GM18520 (cell line): ENCODE results near the gene HGFAC.
"Not testable (repeated sequence)": the region's sequence is repeated elsewhere in the genome, so short reads cannot be mapped to it uniquely, and the experiment has no call there.

Experiments used
- ATAC-seq: cut with Tn5 transposase; IDR thresholded peaks from one replicate; pipeline ENCODE4 v1.9.1; 2021; ENCODE audit not compliant: unreplicated experiment

HGFAC gene

DNA sequence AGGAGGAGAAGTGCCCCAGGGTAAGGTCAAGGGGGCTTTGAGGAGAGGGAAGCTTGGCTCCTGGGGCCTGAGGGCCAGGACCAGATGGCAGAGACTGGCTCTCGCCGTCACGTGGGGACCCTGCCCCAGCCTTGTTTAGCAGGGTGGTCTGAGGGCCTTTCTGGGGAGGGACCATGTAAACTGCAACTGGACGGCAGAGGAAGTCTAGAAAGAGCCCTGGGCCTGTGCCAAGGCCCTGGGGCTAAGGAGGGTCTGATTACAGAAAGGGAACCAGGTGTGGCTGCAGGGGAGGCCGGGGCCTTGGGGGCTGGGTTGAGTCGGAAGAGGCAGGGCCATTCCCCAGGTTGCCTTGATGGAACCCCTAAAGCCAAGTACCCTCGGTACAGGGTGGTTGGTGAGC, 1.8 kb upstream of the HGFAC start:
- no peak for ATAC-seq

DNA sequence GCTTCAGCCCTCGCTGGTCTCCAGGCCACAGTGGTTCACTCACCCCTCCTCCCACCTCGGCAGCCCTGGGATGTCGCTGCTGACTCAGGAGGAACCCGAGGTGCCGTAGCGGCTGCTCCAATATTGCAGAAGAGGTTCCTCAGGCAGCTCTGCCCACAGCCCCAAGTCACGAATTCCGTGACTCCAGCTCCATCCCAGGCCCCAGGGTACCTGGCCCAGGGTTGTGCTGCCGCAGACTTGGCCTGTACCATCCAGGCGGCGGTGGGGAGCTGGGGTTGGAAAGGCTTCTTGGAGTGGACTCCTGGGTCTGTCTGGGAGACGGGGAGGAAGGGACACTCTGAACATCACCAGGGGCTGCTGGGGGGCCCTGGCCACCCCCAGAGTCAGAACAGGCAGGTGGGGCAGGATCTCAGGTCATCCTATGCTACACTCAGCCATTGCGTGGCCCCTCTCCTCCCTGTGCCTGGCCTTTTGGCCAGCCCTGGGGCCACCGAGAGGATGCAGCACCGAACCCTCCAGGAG, 728 bp upstream of the HGFAC start:
- no peak for ATAC-seq

DNA sequence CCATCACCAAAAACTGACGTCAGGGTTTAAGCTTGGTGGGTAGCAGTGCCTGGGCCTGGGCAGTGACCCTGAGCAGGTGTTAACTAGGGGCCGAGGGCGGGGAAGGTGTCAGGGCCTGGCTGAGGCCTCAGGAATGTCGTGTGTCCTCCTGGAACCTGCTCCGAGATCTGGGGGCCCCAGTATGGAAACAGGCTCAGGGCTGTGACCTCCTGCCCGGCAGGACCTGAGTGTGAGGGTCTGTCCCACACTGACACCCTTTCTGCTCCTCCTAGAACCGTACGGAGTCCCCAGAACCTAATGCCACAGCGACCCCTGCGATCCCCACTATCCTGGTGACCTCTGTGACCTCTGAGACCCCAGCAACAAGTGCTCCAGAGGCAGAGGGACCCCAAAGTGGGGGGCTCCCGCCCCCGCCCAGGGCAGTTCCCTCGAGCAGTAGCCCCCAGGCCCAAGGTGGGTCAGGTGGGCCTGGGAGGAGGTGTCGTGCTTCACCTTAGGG, 741 bp downstream of the HGFAC start:
- ATAC-seq: no peak

DNA sequence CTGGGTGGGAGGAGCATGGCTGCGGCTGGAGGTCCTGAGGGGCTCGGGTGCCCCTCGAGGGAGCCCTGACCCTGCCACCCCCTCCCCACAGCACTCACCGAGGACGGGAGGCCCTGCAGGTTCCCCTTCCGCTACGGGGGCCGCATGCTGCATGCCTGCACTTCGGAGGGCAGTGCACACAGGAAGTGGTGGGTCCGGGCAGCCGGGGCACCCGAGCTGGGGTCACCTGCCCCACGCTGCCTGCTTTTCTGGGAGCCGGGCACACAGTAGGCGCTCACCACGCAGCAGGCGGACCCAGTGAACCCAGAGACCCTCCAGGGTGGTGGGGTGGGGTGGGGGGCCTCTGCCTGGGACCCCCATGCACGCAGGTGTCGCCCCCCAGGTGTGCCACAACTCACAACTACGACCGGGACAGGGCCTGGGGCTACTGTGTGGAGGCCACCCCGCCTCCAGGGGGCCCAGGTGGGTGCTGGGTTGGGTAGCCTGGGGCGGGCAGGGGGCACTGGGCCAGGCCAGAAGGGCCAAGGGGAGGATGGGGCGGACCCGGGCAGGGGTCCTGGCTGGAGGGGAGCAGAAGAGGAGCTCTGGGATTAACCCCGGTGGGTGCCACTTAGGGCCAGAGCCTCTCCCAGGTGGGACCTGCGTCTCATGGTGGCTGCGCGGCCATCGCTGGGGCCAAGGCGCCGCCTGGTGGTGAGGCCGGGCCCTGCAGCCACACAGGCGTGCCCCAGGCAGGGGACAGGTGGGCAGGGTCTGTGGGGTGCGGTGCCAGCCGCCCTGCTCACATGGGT, 1.4 kb downstream of the HGFAC start:
- no peak for ATAC-seq

DNA sequence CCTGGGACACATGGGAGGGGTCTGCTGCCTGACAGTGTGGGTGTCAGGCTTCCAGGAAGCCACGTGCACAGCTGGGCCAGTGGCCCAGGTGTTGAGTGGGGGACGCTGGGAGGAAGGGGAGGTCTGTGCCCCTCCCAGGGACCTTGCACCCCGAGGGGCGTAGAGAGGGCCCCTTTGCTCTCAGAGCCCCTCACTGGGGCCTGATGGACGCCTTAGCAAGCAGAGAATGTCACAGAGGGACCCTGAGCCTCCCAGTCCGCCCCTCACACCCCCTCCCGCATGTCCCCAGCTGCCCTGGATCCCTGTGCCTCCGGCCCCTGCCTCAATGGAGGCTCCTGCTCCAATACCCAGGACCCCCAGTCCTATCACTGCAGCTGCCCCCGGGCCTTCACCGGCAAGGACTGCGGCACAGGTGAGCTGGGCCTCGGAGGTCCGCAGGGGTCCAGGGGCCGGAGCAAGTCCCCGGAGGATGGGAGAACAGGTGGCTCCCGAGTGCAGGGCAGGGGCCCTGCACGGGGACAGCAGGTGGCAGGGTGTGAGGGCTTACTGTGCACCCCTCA, 2.1 kb downstream of the HGFAC start:
- no peak for ATAC-seq

DNA sequence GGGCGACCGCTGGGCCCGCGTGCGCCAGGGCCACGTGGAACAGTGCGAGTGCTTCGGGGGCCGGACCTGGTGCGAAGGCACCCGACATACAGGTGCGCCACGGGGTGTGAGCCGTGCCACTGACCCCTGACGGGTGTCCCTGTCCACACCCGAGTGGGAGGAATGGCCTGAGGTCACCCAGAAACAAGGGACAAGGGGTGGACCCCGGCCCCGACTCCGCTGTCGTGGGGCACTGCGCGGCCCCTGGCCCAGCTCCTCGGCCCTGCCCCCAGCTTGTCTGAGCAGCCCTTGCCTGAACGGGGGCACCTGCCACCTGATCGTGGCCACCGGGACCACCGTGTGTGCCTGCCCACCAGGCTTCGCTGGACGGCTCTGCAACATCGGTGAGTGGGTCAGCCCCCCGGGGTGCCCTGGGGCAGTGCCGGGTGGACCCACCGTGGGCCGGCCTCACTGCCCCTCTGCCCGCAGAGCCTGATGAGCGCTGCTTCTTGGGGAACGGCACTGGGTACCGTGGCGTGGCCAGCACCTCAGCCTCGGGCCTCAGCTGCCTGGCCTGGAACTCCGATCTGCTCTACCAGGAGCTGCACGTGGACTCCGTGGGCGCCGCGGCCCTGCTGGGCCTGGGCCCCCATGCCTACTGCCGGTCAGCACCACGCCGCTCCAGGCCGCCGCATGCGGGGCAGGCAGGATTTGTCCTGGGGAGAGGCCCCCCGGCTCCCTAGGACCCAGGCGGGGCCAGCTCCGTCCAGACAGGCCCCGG, 2.8 kb downstream of the HGFAC start:
- ATAC-seq: no peak

DNA sequence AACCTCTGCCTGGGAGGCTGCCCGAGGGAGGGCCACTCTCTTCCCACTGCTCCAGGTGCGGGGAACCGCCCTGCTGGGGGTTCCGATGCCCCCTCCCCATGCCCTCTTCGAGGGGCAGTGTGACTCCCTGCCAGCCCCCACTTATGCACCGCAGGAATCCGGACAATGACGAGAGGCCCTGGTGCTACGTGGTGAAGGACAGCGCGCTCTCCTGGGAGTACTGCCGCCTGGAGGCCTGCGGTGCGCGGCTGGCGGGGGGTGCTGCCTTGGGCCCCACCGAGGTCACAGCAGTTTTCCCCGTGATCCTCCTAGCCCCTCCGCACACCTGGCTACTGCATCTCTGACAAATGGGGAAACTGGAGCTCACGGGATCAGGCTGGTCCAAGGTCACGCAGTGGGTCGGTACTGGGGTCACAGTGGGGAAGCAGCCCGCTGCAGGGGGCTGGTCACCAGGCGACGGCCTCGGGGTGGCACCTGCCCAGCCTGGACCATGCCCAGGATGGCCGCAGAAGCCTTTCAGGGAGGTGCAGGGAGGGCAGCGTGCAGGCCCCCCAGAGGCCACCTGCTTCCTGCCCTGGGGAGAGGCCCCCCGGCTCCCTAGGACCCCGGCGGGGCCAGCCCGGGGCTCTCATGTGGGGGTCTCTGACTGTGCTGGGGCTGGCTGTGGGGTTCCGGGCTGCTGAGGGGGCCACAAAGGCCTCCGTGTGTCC, 3.5 kb downstream of the HGFAC start:
- no peak for ATAC-seq

DNA sequence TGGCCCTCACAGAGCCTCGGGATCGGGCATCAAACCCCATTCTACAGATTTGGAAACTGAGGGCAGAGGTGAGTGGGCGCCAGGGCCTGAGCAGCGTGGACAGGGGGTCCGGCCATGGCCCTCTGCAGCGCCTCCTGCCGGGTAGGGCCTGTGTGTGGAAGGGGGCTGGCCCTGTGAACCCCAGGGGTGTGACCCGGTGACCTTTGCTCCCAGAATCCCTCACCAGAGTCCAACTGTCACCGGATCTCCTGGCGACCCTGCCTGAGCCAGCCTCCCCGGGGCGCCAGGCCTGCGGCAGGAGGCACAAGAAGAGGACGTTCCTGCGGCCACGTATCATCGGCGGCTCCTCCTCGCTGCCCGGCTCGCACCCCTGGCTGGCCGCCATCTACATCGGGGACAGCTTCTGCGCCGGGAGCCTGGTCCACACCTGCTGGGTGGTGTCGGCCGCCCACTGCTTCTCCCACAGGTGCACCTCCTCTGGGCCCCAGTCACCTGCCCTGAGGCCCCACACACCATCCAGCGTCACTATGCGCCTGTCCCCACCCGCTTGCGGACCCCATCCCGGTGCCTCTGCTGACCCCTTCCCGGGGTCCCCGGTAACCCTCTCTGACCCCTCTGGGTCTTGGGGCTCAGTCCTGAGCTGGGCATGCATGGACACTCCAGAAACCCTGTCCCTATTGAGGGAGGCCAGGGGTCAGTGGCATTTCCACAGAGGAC, 4.2 kb downstream of the HGFAC start:
- no peak for ATAC-seq

DNA sequence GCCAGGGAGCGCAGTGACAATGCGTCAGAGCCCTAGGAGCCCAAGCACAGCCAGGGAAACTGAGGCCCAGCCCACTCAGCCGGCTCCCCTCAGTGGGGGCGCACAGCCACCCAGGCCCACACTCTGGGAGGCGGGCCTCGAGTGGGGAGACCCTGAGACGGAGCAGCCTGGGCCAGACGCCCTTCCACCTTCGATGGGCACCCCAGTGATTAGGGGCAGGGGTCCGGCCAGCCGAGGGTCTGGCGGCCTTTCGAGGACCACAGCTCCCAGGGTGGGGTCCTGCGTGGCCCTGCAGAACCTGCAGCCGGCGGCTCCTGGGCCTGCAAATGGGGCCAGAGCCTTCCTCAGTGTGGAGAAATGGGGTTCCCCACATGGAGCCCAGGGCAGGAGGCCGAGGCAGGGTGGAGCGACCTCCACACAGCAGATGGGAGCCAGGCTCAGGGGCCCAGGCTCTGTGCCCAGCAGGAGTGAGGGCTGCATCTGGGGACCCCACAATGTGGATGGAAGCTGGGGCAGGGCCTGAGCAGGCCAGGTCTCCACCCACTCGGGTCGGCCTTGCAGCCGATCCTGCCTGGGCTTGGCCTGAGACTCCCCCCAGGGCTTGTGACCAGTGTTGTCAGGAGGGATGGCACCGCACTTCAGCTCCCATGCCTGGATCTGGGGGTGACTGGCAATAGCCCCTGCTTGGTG, 5.0 kb downstream of the HGFAC start:
- ATAC-seq: no peak

DNA sequence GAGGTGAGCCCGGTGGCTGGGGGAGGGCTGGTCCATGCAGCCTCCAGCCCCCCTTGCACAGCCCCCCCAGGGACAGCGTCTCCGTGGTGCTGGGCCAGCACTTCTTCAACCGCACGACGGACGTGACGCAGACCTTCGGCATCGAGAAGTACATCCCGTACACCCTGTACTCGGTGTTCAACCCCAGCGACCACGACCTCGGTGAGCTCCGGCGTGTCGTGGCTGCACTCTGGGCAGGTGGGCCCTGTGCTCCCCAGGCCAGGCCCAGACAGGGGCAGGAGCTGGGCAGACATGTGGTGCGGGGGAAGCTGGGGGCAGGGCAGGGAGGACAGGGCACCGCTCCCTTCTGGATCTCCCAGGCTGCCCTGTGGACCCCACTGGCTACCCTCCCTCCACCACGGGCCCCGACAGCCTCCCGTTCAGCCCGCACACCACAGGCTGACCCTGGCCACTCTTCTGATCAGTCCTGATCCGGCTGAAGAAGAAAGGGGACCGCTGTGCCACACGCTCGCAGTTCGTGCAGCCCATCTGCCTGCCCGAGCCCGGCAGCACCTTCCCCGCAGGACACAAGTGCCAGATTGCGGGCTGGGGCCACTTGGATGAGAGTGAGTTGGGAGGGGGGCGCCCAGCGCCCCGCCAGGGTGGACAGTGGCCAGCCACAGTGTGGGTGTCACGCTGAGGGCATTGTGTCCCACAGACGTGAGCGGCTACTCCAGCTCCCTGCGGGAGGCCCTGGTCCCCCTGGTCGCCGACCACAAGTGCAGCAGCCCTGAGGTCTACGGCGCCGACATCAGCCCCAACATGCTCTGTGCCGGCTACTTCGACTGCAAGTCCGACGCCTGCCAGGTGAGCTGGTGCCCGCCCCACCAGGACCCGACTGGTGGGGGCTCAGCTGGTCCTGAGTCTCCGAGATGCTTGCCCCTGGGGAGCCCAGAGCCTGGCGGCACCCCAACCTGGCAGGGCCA, 5.9 kb downstream of the HGFAC start:
- no peak for ATAC-seq

DNA sequence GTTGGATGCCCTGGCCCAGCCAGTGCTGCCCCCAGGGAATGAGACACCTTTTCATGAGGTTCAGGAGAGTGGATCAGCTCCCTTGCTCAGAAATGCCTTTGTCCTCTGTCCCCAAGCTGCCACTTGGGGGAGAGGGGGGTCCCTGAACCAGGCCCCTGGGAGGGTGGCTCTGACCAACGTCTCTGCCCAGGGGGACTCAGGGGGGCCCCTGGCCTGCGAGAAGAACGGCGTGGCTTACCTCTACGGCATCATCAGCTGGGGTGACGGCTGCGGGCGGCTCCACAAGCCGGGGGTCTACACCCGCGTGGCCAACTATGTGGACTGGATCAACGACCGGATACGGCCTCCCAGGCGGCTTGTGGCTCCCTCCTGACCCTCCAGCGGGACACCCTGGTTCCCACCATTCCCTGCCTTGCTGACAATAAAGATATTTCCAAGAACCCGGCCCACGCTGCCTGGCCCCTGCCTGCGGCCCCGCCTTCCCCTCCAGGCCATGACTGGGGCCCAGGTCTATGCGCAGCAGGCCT, 7.3 kb downstream of the HGFAC start:
- no peak for ATAC-seq

DNA sequence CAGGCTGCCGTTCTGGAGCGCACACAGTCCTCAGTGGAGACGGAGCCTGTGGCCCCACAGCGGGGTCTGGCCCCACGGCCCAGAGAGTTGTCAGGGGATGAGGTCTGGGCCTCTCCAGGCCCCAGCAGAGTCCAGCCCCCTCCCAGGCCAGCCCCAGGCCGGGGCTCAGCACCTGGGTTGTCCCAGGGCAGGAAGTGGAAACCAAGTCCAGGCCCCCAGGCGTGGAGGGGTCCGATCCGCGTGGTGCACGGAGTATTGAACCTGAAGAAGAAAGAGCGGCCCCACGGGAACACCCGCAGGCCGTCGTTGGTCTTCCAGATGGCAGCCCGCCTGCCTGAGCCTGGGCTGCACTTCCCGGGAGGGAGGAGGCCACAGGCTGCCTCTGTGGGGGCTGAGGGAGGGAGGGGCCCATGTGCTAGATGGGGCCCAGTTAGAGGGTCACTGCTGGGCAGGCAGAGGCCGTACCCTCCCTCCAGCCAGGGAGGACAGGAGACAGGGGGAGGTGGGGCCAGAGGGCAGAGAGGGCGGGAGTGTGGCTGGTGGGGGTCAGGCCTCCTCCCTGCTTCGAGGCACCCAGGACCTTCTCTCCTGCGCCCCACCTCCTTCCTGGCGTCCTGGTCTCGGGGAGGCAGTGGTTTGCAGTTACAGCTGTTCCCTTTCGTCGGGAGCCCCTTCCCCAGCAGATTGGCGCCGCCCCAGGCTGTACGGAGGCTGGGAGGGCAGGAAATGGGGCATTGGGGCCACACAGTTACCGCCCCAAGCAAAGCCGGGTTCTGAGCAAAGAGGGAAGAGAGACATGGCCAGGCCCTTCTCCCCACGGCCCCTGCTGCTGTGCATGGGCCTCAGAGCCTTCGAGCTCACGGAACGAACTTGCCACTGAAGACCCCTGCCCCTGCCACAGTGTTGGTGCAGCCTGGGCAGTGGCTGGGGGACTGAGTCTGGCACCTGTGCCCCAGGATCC, 8.1 kb downstream of the HGFAC start:
- no peak for ATAC-seq

DNA sequence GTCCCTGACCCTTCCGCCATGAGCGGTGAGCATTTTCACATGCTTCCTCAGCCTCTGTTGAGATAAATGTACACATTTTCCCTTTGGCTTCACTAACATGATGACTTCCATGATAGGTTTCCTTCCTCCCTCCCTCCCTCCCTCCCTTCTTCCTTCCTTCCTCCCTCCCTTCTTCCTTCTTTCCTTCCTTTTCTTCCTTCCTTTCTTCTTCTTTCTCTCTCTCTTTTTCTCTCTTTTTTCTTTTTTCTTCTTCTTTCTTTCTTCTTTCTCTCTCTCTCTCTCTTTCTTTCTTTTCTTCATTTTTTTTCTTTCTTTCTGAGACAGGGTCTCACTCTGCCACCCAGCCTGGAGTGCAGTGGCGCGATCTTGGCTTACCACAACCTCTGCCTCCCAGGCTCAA, 8.9 kb downstream of the HGFAC start:
- no peak for ATAC-seq

DNA sequence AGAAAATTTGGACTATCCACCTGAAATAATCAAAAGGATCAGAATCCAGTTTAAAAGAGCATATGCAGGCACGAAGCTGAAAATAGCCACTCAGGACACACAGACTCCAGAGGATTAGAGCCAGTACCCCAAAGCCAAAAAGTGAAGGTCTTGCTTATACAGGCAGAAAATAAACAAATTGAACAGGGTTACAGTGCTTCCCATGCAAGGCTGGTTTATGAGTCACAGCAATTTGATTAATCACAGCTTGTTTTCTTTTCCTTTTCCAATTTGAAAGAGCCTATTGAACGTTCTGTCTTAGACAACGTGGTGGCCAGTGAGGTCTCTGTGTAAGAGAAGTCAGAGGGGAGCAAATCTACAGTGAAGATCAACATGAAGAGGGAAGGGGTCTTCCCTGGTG, 10.2 kb downstream of the HGFAC start:
- no peak for ATAC-seq

DNA sequence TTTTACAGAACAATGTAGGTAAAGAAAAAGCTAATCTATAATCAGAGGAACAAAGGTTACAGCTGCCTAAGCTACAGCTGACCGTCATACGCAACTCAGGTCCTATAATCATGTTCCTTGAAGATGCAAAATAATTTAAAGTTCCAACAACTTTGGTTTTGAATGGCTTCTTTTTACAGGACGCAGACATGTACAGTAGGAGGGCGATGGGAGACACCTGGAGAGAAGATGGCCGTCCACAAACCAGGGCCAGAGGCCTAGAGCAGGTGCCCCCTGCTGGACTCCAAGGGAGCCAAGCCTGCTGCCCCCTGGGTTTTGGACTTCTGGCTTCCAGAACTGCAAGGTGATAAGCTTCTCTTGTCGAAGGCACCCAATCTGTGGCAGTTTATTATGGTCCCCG, 10.6 kb downstream of the HGFAC start:
- no peak for ATAC-seq

DNA sequence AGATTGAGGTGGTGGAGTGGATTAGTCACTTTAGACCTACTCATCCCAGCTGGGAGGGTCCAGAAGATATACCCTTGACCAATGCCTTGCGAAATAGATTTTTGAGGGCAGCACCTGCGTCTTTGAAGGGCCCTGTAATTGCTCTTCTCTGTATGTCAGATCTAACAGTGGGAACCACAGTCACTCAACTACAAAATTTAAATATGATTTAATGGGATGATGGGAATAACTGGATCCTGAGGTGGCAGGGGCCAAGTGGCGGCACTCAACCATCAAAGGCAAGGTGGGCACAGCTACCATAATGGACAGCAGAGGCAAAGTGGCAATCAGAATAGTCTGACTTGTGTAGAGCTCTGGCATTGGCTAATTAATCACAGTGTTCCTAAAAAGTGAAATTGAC, 13.8 kb downstream of the HGFAC start:
- not testable (repeated sequence) for ATAC-seq

DNA sequence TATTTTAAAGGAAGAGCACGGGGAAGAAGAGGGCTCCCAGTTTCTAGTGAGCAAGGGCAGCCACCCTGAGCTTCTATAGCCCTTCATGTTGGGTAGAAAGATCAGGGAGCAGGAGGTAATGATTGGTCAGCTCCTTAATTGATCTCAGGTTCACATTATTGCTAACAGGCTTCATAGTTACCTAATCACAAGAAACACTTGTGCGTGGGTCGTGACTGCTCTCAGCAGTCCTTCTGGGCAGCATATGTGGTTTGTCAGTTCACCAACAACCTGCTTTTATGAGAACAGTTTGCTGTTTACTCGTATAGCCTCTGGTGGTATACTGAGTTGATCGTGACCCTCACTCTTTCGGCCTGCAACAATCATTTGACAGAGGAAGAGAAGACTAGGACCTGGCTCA, 16.6 kb downstream of the HGFAC start:
- ATAC-seq: no peak
